BE2C (cell line): ENCODE data around the gene THSD7A.

Experiments
- DNase-seq: peaks from one replicate; pipeline ENCODE4 v3.0.0-alpha.2; 2020
- H3K27me3 ChIP-seq: fragments of 250-450 bp; sonication (Bioruptor Pico); 2 replicates; pipeline ENCODE4 v1.5.1; 2020; ENCODE audit warnings: mild to moderate bottlenecking
- H3K36me3 ChIP-seq: fragments of 250-450 bp; sonication (Bioruptor Pico); 2 replicates; pipeline ENCODE4 v1.5.1; 2020; ENCODE audit warnings: mild to moderate bottlenecking
- H3K4me1 ChIP-seq: fragments of 250-450 bp; sonication (Bioruptor Pico); 2 replicates; pipeline ENCODE4 v1.5.1; 2020
- H3K4me3 ChIP-seq: 2 replicates; pipeline ENCODE4 v1.5.1; 2011; ENCODE audit warnings: low read depth, low read length
- H3K9me3 ChIP-seq: fragments of 250-450 bp; sonication (Bioruptor Pico); 2 replicates; pipeline ENCODE4 v1.5.1; 2020
- CTCF ChIP-seq: IDR thresholded peaks from 2 replicates; pipeline ENCODE4 v1.5.1; 2012; ENCODE audit warnings: mild to moderate bottlenecking, low read depth, low read length

The THSD7A gene

GRCh38 chr7:11413901-11414300 is 418.1 kb downstream of the THSD7A start:
- peaks cover 2% of the 10 kb centered on the region; the same call in 1 of the 2 replicates for H3K4me1 ChIP-seq
- H3K9me3 ChIP-seq = no peaks in the 10 kb centered on the region
- H3K4me3 ChIP-seq = no peak overlapping the region
- TF ChIP-seq CTCF = no peak
- no peak for DNase-seq
- peaks cover 19% of the 10 kb centered on the region for H3K36me3 ChIP-seq
- H3K27me3 ChIP-seq = no peaks in the 10 kb centered on the region

- peaks cover 23% of the 10 kb centered on the region for H3K36me3 ChIP-seq
- H3K9me3 ChIP-seq = no peaks in the 10 kb centered on the region
- no peak for TF ChIP-seq CTCF
- H3K4me3 ChIP-seq = no peak overlapping the region
- no peak for DNase-seq
- H3K27me3 ChIP-seq = no peaks in the 10 kb centered on the region
- H3K4me1 ChIP-seq = peaks cover 2% of the 10 kb centered on the region; the same call in 1 of the 2 replicates
Measured at GRCh38 chr7:11412036-11412435, 420.0 kb downstream of the THSD7A start.

- no peaks in the 10 kb centered on the region for H3K27me3 ChIP-seq
Measured at GRCh38 chr7:11410656-11411644, 421.0 kb downstream of the THSD7A start.

GRCh38 chr7:11404355-11404754 is 427.6 kb downstream of the THSD7A start:
- Histone ChIP-seq H3K4me3 (no peak overlapping the region), H3K36me3 (peaks cover 28% of the 10 kb centered on the region), H3K4me1 (peaks cover 16% of the 10 kb centered on the region), H3K9me3 (no peaks in the 10 kb centered on the region), H3K27me3 (no peaks in the 10 kb centered on the region)
- peak; percentile 60 for DNase-seq
- TF ChIP-seq CTCF = no peak

More at GRCh38 chr7:11410656-11411644, 421.0 kb downstream of the THSD7A start:
- H3K36me3 ChIP-seq = peaks cover 29% of the 10 kb centered on the region
- TF ChIP-seq CTCF = no peak
- no peak overlapping the region for H3K4me3 ChIP-seq
- DNase-seq = no peak
- H3K4me1 ChIP-seq = peaks cover 2% of the 10 kb centered on the region; the same call in 1 of the 2 replicates
- H3K9me3 ChIP-seq = no peaks in the 10 kb centered on the region

- Histone ChIP-seq H3K4me1 (peaks cover 16% of the 10 kb centered on the region), H3K9me3 (no peaks in the 10 kb centered on the region), H3K4me3 (no peak overlapping the region), H3K27me3 (no peaks in the 10 kb centered on the region), H3K36me3 (peaks cover 28% of the 10 kb centered on the region)
- DNase-seq = no peak
- TF ChIP-seq CTCF = no peak
Measured at GRCh38 chr7:11403781-11404180, 428.2 kb downstream of the THSD7A start.

GRCh38 chr7:11394438-11394837 is 437.6 kb downstream of the THSD7A start:
- Histone ChIP-seq H3K9me3 (no peaks in the 10 kb centered on the region), H3K4me3 (no peak overlapping the region), H3K27me3 (no peaks in the 10 kb centered on the region), H3K4me1 (no peaks in the 10 kb centered on the region), H3K36me3 (peaks cover 28% of the 10 kb centered on the region)
- no peak for TF ChIP-seq CTCF
- DNase-seq = no peak
